Measurements from ENCODE around the gene ZNF334. TPM values are rescaled to one million over a fixed set of nuclear protein-coding genes. Genes with fewer than 3 reads are reported as not detected.

ZNF334 gene
- total RNA-seq, 1 experiment from 2014 or later: 18.7 TPM

DNA sequence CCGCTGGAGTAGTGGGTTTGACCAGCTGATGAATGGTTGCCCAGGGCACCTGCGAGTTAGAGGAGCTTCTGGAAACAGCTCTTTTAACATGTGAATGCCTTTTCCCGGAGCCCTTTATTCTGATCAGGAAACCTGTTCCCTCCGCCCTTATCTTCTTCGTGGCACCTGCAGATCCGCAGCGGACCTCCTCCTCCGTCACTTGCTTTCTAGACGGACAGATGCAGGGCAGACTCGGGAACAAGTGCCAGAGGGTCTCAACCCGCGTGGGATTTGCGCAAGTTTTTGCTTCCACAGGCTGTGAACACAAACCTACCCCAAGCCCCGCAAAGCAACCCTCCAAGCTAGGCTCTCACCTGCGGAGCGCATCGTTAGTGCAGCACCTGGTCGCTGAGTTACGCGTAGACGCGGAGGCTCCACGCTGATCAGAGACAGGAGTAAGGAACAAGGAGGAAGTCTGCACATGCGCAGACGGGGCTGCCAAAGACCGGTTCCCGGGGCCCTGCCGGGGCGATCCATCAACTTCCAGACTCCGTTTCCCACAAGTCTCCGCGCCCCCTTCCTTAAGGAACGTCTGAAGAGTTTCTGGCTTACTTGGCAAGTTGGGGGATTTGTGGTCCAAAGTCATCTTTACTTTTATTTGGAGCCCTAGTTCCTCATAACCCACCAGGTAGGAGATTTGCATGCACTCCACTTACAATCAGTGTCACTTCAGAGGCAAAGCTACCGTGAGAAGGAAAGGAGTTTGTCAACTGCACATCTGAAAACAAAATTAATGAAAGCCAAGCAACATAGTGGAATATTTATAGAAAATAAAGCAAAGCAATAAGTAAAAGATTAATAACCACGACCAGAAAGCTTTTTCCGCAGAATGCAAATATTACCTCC lies 54.3 kb downstream of the ZNF334 start (continued):
- no peak for TF ChIP-seq ELF4 (CRISPR knock-in tag; IDR thresholded peaks at IDR 0.05; ENCODE audit: low read depth)
- TF ChIP-seq NFE2L1 (CRISPR knock-in tag; IDR thresholded peaks at IDR 0.05): 0 out of 2 replicates have a peak, but pooled peaks have one; percentile 25
- TF ChIP-seq MXD4 (CRISPR knock-in tag; IDR thresholded peaks at IDR 0.05; ENCODE audit: borderline replicate concordance): no peak
- no peak for TF ChIP-seq SOX15 (CRISPR knock-in tag; IDR thresholded peaks at IDR 0.05)
- TF ChIP-seq IRF2 (CRISPR knock-in tag; IDR thresholded peaks at IDR 0.05; ENCODE audit: borderline replicate concordance, low read depth): no peak
- peak; percentile 75; the same call in 1 of the 2 replicates for TF ChIP-seq SP1 (CRISPR knock-in tag; conservative IDR thresholded peaks at IDR 0.05)
- no peak for TF ChIP-seq KAT7 (CRISPR knock-in tag; IDR thresholded peaks at IDR 0.05; ENCODE audit: borderline replicate concordance)
- TF ChIP-seq TP53 (CRISPR knock-in tag; IDR thresholded peaks at IDR 0.05): no peak
- no peak for TF ChIP-seq OVOL2 (CRISPR knock-in tag; IDR thresholded peaks at IDR 0.05; ENCODE audit: borderline replicate concordance)
- no peak for TF ChIP-seq E2F4 (CRISPR knock-in tag; IDR thresholded peaks at IDR 0.05; ENCODE audit: borderline replicate concordance, low read depth)
- TF ChIP-seq ZNF396 (CRISPR knock-in tag; IDR thresholded peaks at IDR 0.05; ENCODE audit: borderline replicate concordance): no peak
- TF ChIP-seq JAZF1 (CRISPR knock-in tag; IDR thresholded peaks at IDR 0.05): no peak
- TF ChIP-seq PREB (CRISPR knock-in tag; IDR thresholded peaks at IDR 0.05; ENCODE audit: borderline replicate concordance): no peak
- 0 out of 2 replicates have a peak, but pooled peaks have one; percentile 19 for TF ChIP-seq CBFB (CRISPR knock-in tag; IDR thresholded peaks at IDR 0.05; ENCODE audit: low read depth)
- peak; percentile 73; the same call in 1 of the 2 replicates for TF ChIP-seq ETV6 (CRISPR knock-in tag; IDR thresholded peaks at IDR 0.05)
- no peak for TF ChIP-seq ZNF416 (CRISPR knock-in tag; IDR thresholded peaks at IDR 0.05)
- TF ChIP-seq FOXK1 (CRISPR knock-in tag; IDR thresholded peaks at IDR 0.05): 0 out of 2 replicates have a peak, but pooled peaks have one; percentile 49
- TF ChIP-seq STAT6 (CRISPR knock-in tag; conservative IDR thresholded peaks at IDR 0.05; ENCODE audit: low read depth): 0 out of 2 replicates have a peak, but pooled peaks have one; percentile 30
- peak; percentile 27; the same call in 1 of the 2 replicates for TF ChIP-seq MYBL2 (CRISPR knock-in tag; IDR thresholded peaks at IDR 0.05)
- no peak for TF ChIP-seq GRHL2 (CRISPR knock-in tag; IDR thresholded peaks at IDR 0.05; ENCODE audit: insufficient replicate concordance, severe bottlenecking)
- no peak for TF ChIP-seq TCF7 (CRISPR knock-in tag; IDR thresholded peaks at IDR 0.05; ENCODE audit: low read depth)
- TF ChIP-seq, protein P1, sequence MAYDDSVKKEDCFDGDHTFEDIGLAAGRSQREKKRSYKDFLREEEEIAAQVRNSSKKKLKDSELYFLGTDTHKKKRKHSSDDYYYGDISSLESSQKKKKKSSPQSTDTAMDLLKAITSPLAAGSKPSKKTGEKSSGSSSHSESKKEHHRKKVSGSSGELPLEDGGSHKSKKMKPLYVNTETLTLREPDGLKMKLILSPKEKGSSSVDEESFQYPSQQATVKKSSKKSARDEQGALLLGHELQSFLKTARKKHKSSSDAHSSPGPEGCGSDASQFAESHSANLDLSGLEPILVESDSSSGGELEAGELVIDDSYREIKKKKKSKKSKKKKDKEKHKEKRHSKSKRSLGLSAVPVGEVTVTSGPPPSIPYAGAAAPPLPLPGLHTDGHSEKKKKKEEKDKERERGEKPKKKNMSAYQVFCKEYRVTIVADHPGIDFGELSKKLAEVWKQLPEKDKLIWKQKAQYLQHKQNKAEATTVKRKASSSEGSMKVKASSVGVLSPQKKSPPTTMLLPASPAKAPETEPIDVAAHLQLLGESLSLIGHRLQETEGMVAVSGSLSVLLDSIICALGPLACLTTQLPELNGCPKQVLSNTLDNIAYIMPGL (CRISPR knock-in tag; IDR thresholded peaks at IDR 0.05): peak; percentile 73
- TF ChIP-seq, protein P2, sequence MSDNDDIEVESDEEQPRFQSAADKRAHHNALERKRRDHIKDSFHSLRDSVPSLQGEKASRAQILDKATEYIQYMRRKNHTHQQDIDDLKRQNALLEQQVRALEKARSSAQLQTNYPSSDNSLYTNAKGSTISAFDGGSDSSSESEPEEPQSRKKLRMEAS (CRISPR knock-in tag; IDR thresholded peaks at IDR 0.05): peak; percentile 59; the same call in 1 of the 2 replicates
- TF ChIP-seq FOXP1 (CRISPR knock-in tag; IDR thresholded peaks at IDR 0.05; ENCODE audit: borderline replicate concordance): peak; percentile 59; the same call in 1 of the 2 replicates
- 0 out of 2 replicates have a peak, but pooled peaks have one; percentile 26 for TF ChIP-seq ZBTB43 (CRISPR knock-in tag; IDR thresholded peaks at IDR 0.05)
